ENCODE data around the gene GABRG3. TPM values are rescaled to one million over a fixed set of nuclear protein-coding genes. Genes with fewer than 3 reads are reported as not detected.

Gene GABRG3
- total RNA-seq, 1 donor from 2014 or later, result 1.7 TPM

- no peak for DNase-seq (ENCODE audit: low spot score)
These were observed 599.8 kb downstream of the GABRG3 start for GRCh38 chr15:27570746-27571145.

GRCh38 chr15:27573805-27574485 lies 603.0 kb downstream of the GABRG3 start:
- DNase-seq (ENCODE audit: low spot score), result no peak

- DNase-seq (ENCODE audit: low spot score), result no peak
These were observed 603.6 kb downstream of the GABRG3 start for GRCh38 chr15:27574541-27575054.

GRCh38 chr15:27575521-27575920 lies 604.5 kb downstream of the GABRG3 start:
- no peak for DNase-seq (ENCODE audit: low spot score)

GRCh38 chr15:27576576-27576975 lies 605.6 kb downstream of the GABRG3 start:
- DNase-seq (ENCODE audit: low spot score), result no peak

- DNase-seq (ENCODE audit: low spot score), result no peak
These were observed 608.8 kb downstream of the GABRG3 start for GRCh38 chr15:27579738-27580137.

- DNase-seq (ENCODE audit: low spot score), result no peak
These were observed 611.9 kb downstream of the GABRG3 start for GRCh38 chr15:27582726-27583410.

- DNase-seq (ENCODE audit: low spot score), result no peak
These were observed 612.7 kb downstream of the GABRG3 start for GRCh38 chr15:27583651-27584050.

- DNase-seq (ENCODE audit: low spot score), result no peak
These were observed 614.2 kb downstream of the GABRG3 start for GRCh38 chr15:27585041-27585640.

- peak; percentile 33 for DNase-seq (ENCODE audit: low spot score)
These were observed 616.8 kb downstream of the GABRG3 start for GRCh38 chr15:27587810-27588209.

- no peak for DNase-seq (ENCODE audit: low spot score)
These were observed 618.3 kb downstream of the GABRG3 start for GRCh38 chr15:27589260-27589659.

- no peak for DNase-seq (ENCODE audit: low spot score)
These were observed 618.8 kb downstream of the GABRG3 start for GRCh38 chr15:27589782-27590181.

Other genes starting within 250 kb of the GABRG3 start
- 4.8 TPM for gene GABRB3, start 198.1 kb upstream of the GABRG3 start, total RNA-seq (ENCODE audit: insufficient read depth, low replicate concordance)
- 0.96 TPM for gene GABRA5, start 104.1 kb upstream of the GABRG3 start, total RNA-seq (ENCODE audit: insufficient read depth, low replicate concordance)

Data from umbilical cord (tissue), 2 donors.